Measurements from ENCODE around the gene MED26. TPM values are rescaled to one million over a fixed set of nuclear protein-coding genes. Genes with fewer than 3 reads are reported as not detected.

Gene MED26
- total and polyA plus RNA-seq, 2 experiments from 2014 or later = 4.4 to 6.7 TPM

DNA sequence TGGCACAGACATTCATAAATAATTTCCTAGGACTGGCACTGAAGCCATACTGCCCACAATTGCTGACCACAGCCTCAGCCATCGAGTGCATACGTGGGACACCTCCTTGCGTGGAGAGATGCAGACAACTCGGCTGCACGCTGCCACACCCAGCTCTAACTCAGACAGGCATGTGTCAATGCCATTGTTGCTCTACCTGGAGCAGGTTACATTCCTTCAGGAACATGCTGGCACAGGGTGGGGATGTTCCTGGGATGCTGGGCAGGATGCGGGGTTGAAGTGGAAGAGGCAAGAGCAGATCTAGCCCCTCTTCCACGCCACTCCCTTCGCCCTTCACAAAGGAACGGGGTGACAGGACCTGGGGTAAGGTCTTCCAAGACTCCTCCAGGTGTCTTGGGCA is 31.6 kb downstream of the MED26 start:
- Histone ChIP-seq H3K27me3 (replicated peaks; ENCODE audit: insufficient read depth) (no peaks in the 10 kb centered on the region), H3K4me3 (no peak overlapping the region), H3K9me3 (ENCODE audit: low read depth) (no peaks in the 10 kb centered on the region), H3K4me1 (ENCODE audit: insufficient read depth) (no peaks in the 10 kb centered on the region), H3K9me2 (ENCODE audit: insufficient read depth) (no peaks in the 10 kb centered on the region), H3K4me2 (ENCODE audit: unreplicated experiment) (no peak overlapping the region), H3K36me3 (ENCODE audit: low read depth) (no peaks in the 10 kb centered on the region), H3K79me2 (ENCODE audit: insufficient read depth) (peaks cover 100% of the 10 kb centered on the region), H3K27ac (no peak overlapping the region), H2AFZ (no peak overlapping the region), H4K20me1 (ENCODE audit: insufficient read depth) (peaks cover 11% of the 10 kb centered on the region), H3K9ac (no peak overlapping the region), H3F3A (ENCODE audit: insufficient read depth) (no peaks in the 10 kb centered on the region)
- WGBS, 2 experiments (ENCODE audit: low coverage in 1 of 2, low lambda C conversion rate in 2 of 2, missing lambda C conversion rate in 2 of 2) = 94 to 98% methylated on average over 9 of the region's 9 CpGs
- TF ChIP-seq EZH2 (IDR thresholded peaks at IDR 0.05; ENCODE audit: insufficient read depth, poor library complexity, severe bottlenecking) (no peak), EZH2phosphoT487 (IDR thresholded peaks at IDR 0.05; ENCODE audit: insufficient read depth, low read depth) (no peak)
- DNase-seq = no peak
- in situ Hi-C loops (cut with MboI) = no loop called here

DNA sequence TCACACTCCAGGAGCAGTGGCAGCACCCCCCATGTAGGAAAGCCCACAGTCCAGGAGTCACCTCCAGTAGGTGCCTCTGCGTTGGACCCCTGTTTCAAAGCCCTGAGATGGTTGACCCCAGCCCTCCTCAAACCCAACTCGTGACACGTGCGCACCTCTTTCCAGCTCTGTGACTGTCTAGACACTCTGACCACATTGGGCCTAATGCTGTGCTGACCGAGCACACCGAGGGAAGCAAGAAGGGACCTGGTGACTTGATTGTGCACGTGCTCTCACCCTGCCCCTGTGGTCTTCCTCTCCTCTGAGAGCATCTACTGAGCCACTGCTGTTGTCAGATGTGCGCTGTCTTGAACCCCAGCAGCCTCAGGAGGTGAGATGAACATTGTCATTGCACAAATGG is 32.9 kb downstream of the MED26 start:
- Histone ChIP-seq H4K20me1 (ENCODE audit: insufficient read depth) (peaks cover 17% of the 10 kb centered on the region), H3K27me3 (replicated peaks; ENCODE audit: insufficient read depth) (no peaks in the 10 kb centered on the region)
- in situ Hi-C loops (cut with MboI) = no loop called here

DNA sequence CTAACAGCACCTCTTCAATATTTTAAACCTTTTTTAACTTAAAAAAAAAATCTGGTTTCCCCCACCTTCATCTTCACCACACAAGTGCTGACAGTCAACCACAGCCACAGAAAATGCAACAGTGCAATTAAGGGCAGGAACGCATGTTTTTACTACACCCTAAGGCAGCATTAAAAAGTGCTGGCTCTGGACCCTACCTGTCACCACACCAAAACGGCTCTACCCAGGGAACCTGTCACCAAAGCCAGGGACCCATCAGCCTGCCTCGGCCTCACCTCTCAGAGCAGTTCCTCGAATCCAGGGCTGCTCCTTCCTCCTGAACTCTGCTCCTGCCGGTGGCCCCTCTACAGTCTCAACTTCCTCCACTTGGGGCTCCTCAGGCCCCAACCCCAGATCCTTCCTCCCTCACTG is 33.3 kb downstream of the MED26 start:
- H3K9me2 ChIP-seq (ENCODE audit: insufficient read depth) = no peaks in the 10 kb centered on the region
- no peak for DNase-seq
- H3K27ac ChIP-seq = no peak overlapping the region
- H3K9ac ChIP-seq = no peak overlapping the region
- peaks cover 21% of the 10 kb centered on the region for H4K20me1 ChIP-seq (ENCODE audit: insufficient read depth)
- no peaks in the 10 kb centered on the region for H3K27me3 ChIP-seq (replicated peaks; ENCODE audit: insufficient read depth)
- H3K9me3 ChIP-seq (ENCODE audit: low read depth) = no peaks in the 10 kb centered on the region
- no peak overlapping the region for H3K4me2 ChIP-seq (ENCODE audit: unreplicated experiment)
- no peak overlapping the region for H3K4me3 ChIP-seq
- peaks cover 100% of the 10 kb centered on the region for H3K79me2 ChIP-seq (ENCODE audit: insufficient read depth)
- TF ChIP-seq EZH2 (IDR thresholded peaks at IDR 0.05; ENCODE audit: insufficient read depth, poor library complexity, severe bottlenecking) = no peak
- no peak for TF ChIP-seq EZH2phosphoT487 (IDR thresholded peaks at IDR 0.05; ENCODE audit: insufficient read depth, low read depth)
- WGBS, 2 experiments (ENCODE audit: low coverage in 1 of 2, low lambda C conversion rate in 2 of 2, missing lambda C conversion rate in 2 of 2) = 74 to 82% methylated on average over 5 of the region's 5 CpGs
- no peak overlapping the region for H2AFZ ChIP-seq
- no peaks in the 10 kb centered on the region for H3K36me3 ChIP-seq (ENCODE audit: low read depth)
- no peaks in the 10 kb centered on the region for H3K4me1 ChIP-seq (ENCODE audit: insufficient read depth)
- in situ Hi-C loops (cut with MboI) = no loop called here
- H3F3A ChIP-seq (ENCODE audit: insufficient read depth) = no peaks in the 10 kb centered on the region

More for the DNA sequence above, 32.9 kb downstream of the MED26 start:
- Histone ChIP-seq H3K9ac (no peak overlapping the region), H3F3A (ENCODE audit: insufficient read depth) (no peaks in the 10 kb centered on the region), H3K27ac (no peak overlapping the region), H3K4me3 (no peak overlapping the region), H3K36me3 (ENCODE audit: low read depth) (no peaks in the 10 kb centered on the region), H3K9me2 (ENCODE audit: insufficient read depth) (no peaks in the 10 kb centered on the region), H3K9me3 (ENCODE audit: low read depth) (no peaks in the 10 kb centered on the region), H3K4me2 (ENCODE audit: unreplicated experiment) (no peak overlapping the region), H3K79me2 (ENCODE audit: insufficient read depth) (peaks cover 100% of the 10 kb centered on the region), H3K4me1 (ENCODE audit: insufficient read depth) (no peaks in the 10 kb centered on the region), H2AFZ (no peak overlapping the region)
- WGBS, 2 experiments (ENCODE audit: low coverage in 1 of 2, low lambda C conversion rate in 2 of 2, missing lambda C conversion rate in 2 of 2) = 95 to 97% methylated on average over 8 of the region's 8 CpGs
- DNase-seq = no peak
- TF ChIP-seq EZH2 (IDR thresholded peaks at IDR 0.05; ENCODE audit: insufficient read depth, poor library complexity, severe bottlenecking) (no peak), EZH2phosphoT487 (IDR thresholded peaks at IDR 0.05; ENCODE audit: insufficient read depth, low read depth) (no peak)

DNA sequence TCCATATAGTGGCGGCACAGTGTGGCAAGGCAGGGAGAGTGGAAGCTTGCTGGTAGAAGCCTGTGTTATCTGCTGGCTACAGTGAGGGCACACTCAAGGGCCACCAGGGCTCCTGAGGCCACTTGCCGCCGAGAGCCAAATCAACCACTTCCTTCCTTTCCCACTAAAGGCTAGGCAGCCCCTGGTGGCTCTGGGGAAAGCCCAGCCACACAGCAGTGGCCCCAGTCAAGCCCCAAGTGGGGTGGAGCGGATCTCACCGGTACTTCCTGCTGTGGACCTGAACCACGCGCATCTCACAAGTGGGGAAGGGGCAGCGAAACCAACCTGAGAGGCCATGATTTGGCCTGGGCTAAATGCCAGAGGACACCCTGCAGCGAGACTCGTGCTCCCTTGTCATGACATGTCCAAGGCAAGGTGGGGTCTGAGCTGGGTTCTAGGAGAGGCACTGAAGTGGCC is 33.8 kb downstream of the MED26 start:
- DNase-seq = no peak
- no peak overlapping the region for H3K27ac ChIP-seq
- peaks cover 27% of the 10 kb centered on the region for H4K20me1 ChIP-seq (ENCODE audit: insufficient read depth)

DNA sequence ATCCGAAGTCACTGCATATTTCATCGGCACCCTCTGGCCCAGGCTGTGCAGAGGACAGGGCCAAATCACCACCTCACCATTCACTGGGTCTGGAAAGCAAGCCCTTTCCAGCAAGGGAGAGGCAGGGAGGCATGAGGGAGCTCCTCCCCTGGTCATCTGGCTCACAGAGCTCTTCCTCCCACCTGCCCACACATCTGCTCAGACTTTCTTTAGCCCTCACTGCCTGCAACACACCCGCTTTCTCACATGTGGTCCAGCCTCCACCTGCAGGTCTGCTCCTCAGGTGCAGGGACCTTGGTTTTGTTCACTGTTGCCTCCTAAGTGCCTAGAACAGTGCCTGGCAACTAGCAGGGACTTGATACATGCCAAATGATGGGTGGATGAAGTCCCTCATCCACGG is 34.8 kb downstream of the MED26 start:
- Histone ChIP-seq H3K9me2 (ENCODE audit: insufficient read depth) (no peaks in the 10 kb centered on the region), H3K79me2 (ENCODE audit: insufficient read depth) (peaks cover 100% of the 10 kb centered on the region), H3K4me2 (ENCODE audit: unreplicated experiment) (no peak overlapping the region), H3K27me3 (replicated peaks; ENCODE audit: insufficient read depth) (no peaks in the 10 kb centered on the region), H4K20me1 (ENCODE audit: insufficient read depth) (peaks cover 36% of the 10 kb centered on the region), H2AFZ (no peak overlapping the region), H3F3A (ENCODE audit: insufficient read depth) (no peaks in the 10 kb centered on the region), H3K9me3 (ENCODE audit: low read depth) (no peaks in the 10 kb centered on the region), H3K9ac (no peak overlapping the region), H3K27ac (no peak overlapping the region), H3K4me3 (no peak overlapping the region), H3K36me3 (ENCODE audit: low read depth) (no peaks in the 10 kb centered on the region), H3K4me1 (ENCODE audit: insufficient read depth) (no peaks in the 10 kb centered on the region)
- in situ Hi-C loops (cut with MboI) = no loop called here
- 75 to 87% methylated on average over 4 of the region's 4 CpGs for WGBS, 2 experiments (ENCODE audit: low coverage in 1 of 2, low lambda C conversion rate in 2 of 2, missing lambda C conversion rate in 2 of 2)
- no peak for DNase-seq
- no peak for TF ChIP-seq EZH2 (IDR thresholded peaks at IDR 0.05; ENCODE audit: insufficient read depth, poor library complexity, severe bottlenecking)
- TF ChIP-seq EZH2phosphoT487 (IDR thresholded peaks at IDR 0.05; ENCODE audit: insufficient read depth, low read depth) = no peak

More for the DNA sequence above, 33.8 kb downstream of the MED26 start:
- no peak overlapping the region for H3K4me2 ChIP-seq (ENCODE audit: unreplicated experiment)
- H3K9me2 ChIP-seq (ENCODE audit: insufficient read depth) = no peaks in the 10 kb centered on the region
- no peaks in the 10 kb centered on the region for H3K27me3 ChIP-seq (replicated peaks; ENCODE audit: insufficient read depth)
- WGBS, 2 experiments (ENCODE audit: low coverage in 1 of 2, low lambda C conversion rate in 2 of 2, missing lambda C conversion rate in 2 of 2) = 94% methylated on average over 10 of the region's 10 CpGs
- peaks cover 100% of the 10 kb centered on the region for H3K79me2 ChIP-seq (ENCODE audit: insufficient read depth)
- H3K4me1 ChIP-seq (ENCODE audit: insufficient read depth) = no peaks in the 10 kb centered on the region
- no peak overlapping the region for H2AFZ ChIP-seq
- TF ChIP-seq EZH2 (IDR thresholded peaks at IDR 0.05; ENCODE audit: insufficient read depth, poor library complexity, severe bottlenecking) (no peak), EZH2phosphoT487 (IDR thresholded peaks at IDR 0.05; ENCODE audit: insufficient read depth, low read depth) (no peak)
- in situ Hi-C loops (cut with MboI) = no loop called here
- no peaks in the 10 kb centered on the region for H3K36me3 ChIP-seq (ENCODE audit: low read depth)
- no peak overlapping the region for H3K9ac ChIP-seq
- H3K4me3 ChIP-seq = no peak overlapping the region
- no peaks in the 10 kb centered on the region for H3F3A ChIP-seq (ENCODE audit: insufficient read depth)
- H3K9me3 ChIP-seq (ENCODE audit: low read depth) = no peaks in the 10 kb centered on the region

Data from GM23248 (cell line).